Measurements from ENCODE around the gene RAB29.

RAB29 gene

DNA sequence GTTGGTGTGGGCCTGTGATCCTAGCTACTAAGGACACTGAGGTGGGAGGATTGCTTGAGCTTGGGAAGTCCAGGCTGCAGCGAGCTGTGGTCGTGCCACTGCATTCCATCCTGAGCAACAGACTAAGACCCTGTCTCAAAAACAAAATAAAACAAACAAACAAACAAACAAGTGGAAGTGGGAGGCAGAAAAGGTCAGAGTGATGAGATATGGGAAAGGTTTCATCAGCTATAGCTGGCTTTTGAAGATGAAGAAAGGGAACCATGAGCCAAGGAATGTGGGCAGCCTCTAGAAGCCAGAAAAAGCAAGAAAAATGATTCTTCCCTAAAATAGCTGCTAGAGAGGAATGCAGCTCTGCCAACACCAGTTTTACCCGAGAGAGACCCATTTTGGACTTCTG, 14.7 kb downstream of the RAB29 start:
- no peak for TF ChIP-seq SIN3A (IDR thresholded peaks at IDR 0.05; ENCODE audit: borderline replicate concordance, insufficient read depth, low read length)
- no peak for TF ChIP-seq POLR2AphosphoS5 (IDR thresholded peaks at IDR 0.05; ENCODE audit: low read depth, low read length)
- TF ChIP-seq REST (IDR thresholded peaks at IDR 0.05; ENCODE audit: insufficient read depth in 1 of 2, low read depth in 2 of 2, low read length in 2 of 2), result no peak
- TF ChIP-seq TAF1 (IDR thresholded peaks at IDR 0.05; ENCODE audit: borderline replicate concordance, insufficient read depth, low read length), result no peak

GRCh38 chr1:205756552-205756951, 18.7 kb downstream of the RAB29 start:
- TF ChIP-seq SIN3A (IDR thresholded peaks at IDR 0.05; ENCODE audit: borderline replicate concordance, insufficient read depth, low read length) (no peak), TAF1 (IDR thresholded peaks at IDR 0.05; ENCODE audit: borderline replicate concordance, insufficient read depth, low read length) (no peak), REST (IDR thresholded peaks at IDR 0.05; ENCODE audit: insufficient read depth in 1 of 2, low read depth in 2 of 2, low read length in 2 of 2) (no peak), POLR2AphosphoS5 (IDR thresholded peaks at IDR 0.05; ENCODE audit: low read depth, low read length) (no peak), FOXP2 (optimal IDR thresholded peaks at IDR 0.05; ENCODE audit: borderline replicate concordance, extremely low read depth, extremely low read length, insufficient read depth) (no peak)

- TF ChIP-seq REST (IDR thresholded peaks at IDR 0.05; ENCODE audit: insufficient read depth in 1 of 2, low read depth in 2 of 2, low read length in 2 of 2) (no peak), TAF1 (IDR thresholded peaks at IDR 0.05; ENCODE audit: borderline replicate concordance, insufficient read depth, low read length) (no peak), POLR2AphosphoS5 (IDR thresholded peaks at IDR 0.05; ENCODE audit: low read depth, low read length) (no peak), FOXP2 (optimal IDR thresholded peaks at IDR 0.05; ENCODE audit: borderline replicate concordance, extremely low read depth, extremely low read length, insufficient read depth) (no peak), SIN3A (IDR thresholded peaks at IDR 0.05; ENCODE audit: borderline replicate concordance, insufficient read depth, low read length) (no peak)
Observed at GRCh38 chr1:205754857-205755256, 20.4 kb downstream of the RAB29 start.

GRCh38 chr1:205751036-205751651, 24.1 kb downstream of the RAB29 start:
- TF ChIP-seq TAF1 (IDR thresholded peaks at IDR 0.05; ENCODE audit: borderline replicate concordance, insufficient read depth, low read length), result no peak
- no peak for TF ChIP-seq REST (IDR thresholded peaks at IDR 0.05; ENCODE audit: insufficient read depth in 1 of 2, low read depth in 2 of 2, low read length in 2 of 2)
- TF ChIP-seq POLR2AphosphoS5 (IDR thresholded peaks at IDR 0.05; ENCODE audit: low read depth, low read length), result no peak
- TF ChIP-seq SIN3A (IDR thresholded peaks at IDR 0.05; ENCODE audit: borderline replicate concordance, insufficient read depth, low read length), result no peak
- TF ChIP-seq FOXP2 (optimal IDR thresholded peaks at IDR 0.05; ENCODE audit: borderline replicate concordance, extremely low read depth, extremely low read length, insufficient read depth), result no peak
